Omental fat pad (tissue), 4 donors: ENCODE results near the gene TRPV6. TPM values are rescaled to one million over a fixed set of nuclear protein-coding genes. Genes with fewer than 3 reads are reported as not detected.

ENCODE experiments used
- ATAC-seq: fragments of 150-250 bp; one replicate; pipeline ENCODE4 v1.9.1; 2016; ENCODE audit warnings: mild to moderate bottlenecking, moderate library complexity; ENCODE audit not compliant: low FRiP score
- DNase-seq: peaks from one replicate; pipeline ENCODE4 v3.0.0-alpha.2; 2019; ENCODE audit warnings: low spot score
- CTCF ChIP-seq, 3 donors: fragments of 450-650 bp; IDR thresholded peaks; one replicate each; pipeline ENCODE4 v1.5.1; 2016 to 2017; ENCODE audit warnings: antibody characterized with exemption in 3 of 3, mild to moderate bottlenecking in 3 of 3, moderate library complexity in 2 of 3
- total RNA-seq, 4 donors: library from RNA; depleted of rRNA; stranded (reverse); fragments of >200 nt; gene quantifications; one replicate each; pipeline ENCODE4 v1.1.0, GENCODE V29; 2016

Gene TRPV6
- total RNA-seq, 4 donors from 2014 or later = under 0.01 to 0.65 (median 0.52) TPM

- ATAC-seq (no peak), DNase-seq (no peak)
- TF ChIP-seq CTCF (IDR thresholded peaks at IDR 0.05) = no peak
Measured at GRCh38 chr7:142832417-142832816, 53.1 kb downstream of the TRPV6 start.

- no peak for DNase-seq
- no peak for ATAC-seq
- no peak for TF ChIP-seq CTCF (IDR thresholded peaks at IDR 0.05)
Measured at GRCh38 chr7:142827951-142828500, 57.5 kb downstream of the TRPV6 start.

- DNase-seq (no peak), ATAC-seq (no peak)
- no peak for TF ChIP-seq CTCF (IDR thresholded peaks at IDR 0.05)
Measured at GRCh38 chr7:142822714-142823113, 62.8 kb downstream of the TRPV6 start.

Other genes with a start within 250 kb of the TRPV6 start
- not detected for gene PRSS1, start 136.3 kb downstream of the TRPV6 start, total RNA-seq
- 1 to 10 TPM in 1 of 4 donors, under 1 TPM in 1, not detected in 2; 0.72 to 1.3 TPM for gene PRSS2, start 114.8 kb downstream of the TRPV6 start, total RNA-seq
- gene EPHB6, start 30.7 kb downstream of the TRPV6 start, total RNA-seq = 10 to 100 TPM; 16.9 to 89.0 (median 45.7) TPM
- not detected for gene TRPV5, start 48.0 kb upstream of the TRPV6 start, total RNA-seq
- gene LLCFC1, start 53.7 kb upstream of the TRPV6 start, total RNA-seq = not detected
- under 1 TPM in 2 of 4 donors, not detected in 2; 0.28 to 0.96 TPM for gene KEL, start 76.6 kb upstream of the TRPV6 start, total RNA-seq
- gene OR9A2, start 141.4 kb upstream of the TRPV6 start, total RNA-seq = not detected
- gene OR6V1, start 166.6 kb upstream of the TRPV6 start, total RNA-seq = not detected
- not detected for gene PIP, start 246.3 kb upstream of the TRPV6 start, total RNA-seq